ENCODE measurements around the gene RNF38. TPM values are rescaled to one million over a fixed set of nuclear protein-coding genes. Genes with fewer than 3 reads are reported as not detected.

Gene RNF38
- total RNA-seq, 1 experiment from 2014 or later = 18.1 TPM

DNA sequence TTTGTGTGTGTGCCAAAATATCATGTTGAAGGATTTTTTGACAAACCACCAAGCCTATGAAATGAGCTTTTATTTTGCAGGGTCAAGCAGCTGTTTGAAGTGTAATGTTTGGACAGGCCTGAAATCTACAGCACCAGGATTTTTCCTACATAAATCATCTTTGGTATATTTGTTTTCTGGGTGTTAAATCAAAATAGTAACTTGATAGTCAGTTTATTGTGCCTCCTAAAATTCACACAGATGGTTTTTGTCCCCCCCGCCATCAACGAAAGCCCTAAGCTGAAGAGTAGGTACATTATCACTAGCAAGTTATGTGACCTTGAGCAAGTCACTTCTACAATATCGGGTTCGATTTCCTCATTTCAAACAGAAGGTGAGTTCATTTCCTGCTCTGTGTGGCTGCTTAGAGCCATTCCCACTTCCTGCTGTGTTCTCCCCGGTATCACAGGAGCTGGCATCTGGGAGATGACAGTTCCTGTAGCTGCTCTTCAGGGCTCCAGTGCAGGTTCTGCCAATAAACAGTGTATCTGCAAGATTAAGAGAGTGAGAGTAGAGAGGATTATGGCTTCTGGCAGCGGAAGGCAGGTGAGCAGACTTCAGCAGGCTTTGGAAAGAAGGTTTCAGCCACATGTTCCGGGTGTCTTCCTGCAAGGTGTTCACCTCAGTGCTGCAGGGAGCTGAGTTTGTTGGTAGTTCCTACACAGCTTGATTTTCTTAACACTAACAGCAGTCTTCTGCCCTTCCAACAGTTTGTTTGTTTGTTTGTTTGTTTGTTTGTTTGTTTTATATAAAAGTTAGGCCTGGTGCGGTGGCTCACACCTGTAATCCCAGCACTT, 93.4 kb downstream of the RNF38 start:
- Histone ChIP-seq H2AFZ (ENCODE audit: low read depth, low read length, poor library complexity, severe bottlenecking) (no peak overlapping the region), H4K20me1 (ENCODE audit: insufficient read depth) (no peaks in the 10 kb centered on the region), H3K4me1 (ENCODE audit: control insufficient read depth in 1 of 2, insufficient read depth in 2 of 2, low read length in 2 of 2) (peaks cover 4 to 8% of the 10 kb centered on the region in 2 experiments; a peak in 3 of 4 replicates), H3K27ac (ENCODE audit: low read depth, low read length) (no peak overlapping the region), H3K4me3 (replicated peaks in 1 of 2; ENCODE audit: low read depth in 1 of 2, low read length in 2 of 2) (no peak overlapping the region), H3K9me3 (ENCODE audit: control insufficient read depth in 1 of 2, insufficient read depth in 1 of 2, low read depth in 1 of 2, low read length in 2 of 2) (no peaks in the 10 kb centered on the region), H3K4me2 (ENCODE audit: low read length) (no peak overlapping the region), H3K27me3 (ENCODE audit: insufficient read depth, low read length) (no peaks in the 10 kb centered on the region), H3K9ac (ENCODE audit: low read length) (no peak overlapping the region), H3K79me2 (ENCODE audit: insufficient read depth, low read length) (no peaks in the 10 kb centered on the region), H3K9me2 (ENCODE audit: insufficient read depth) (no peaks in the 10 kb centered on the region), H3K36me3 (ENCODE audit: control insufficient read depth in 1 of 2, insufficient read depth in 2 of 2, low read length in 2 of 2) (no peaks in the 10 kb centered on the region)
- ChIA-PET CTCF (interaction anchor here (1.6 kb wide), 1 partner anchor 22 kb away, joined by 7 read pairs; no protein-coding TSS in a partner anchor), RAD21 (ENCODE audit: low non-redundant PET in 1 of 2, low total read pairs in 2 of 2, uncharacterized antibody in 2 of 2, unreplicated experiment in 2 of 2) (no interaction called here), POLR2A (no interaction called here)
- BruUV-seq (replicated peaks) = no TSS peak
- no peak for ATAC-seq
- intact Hi-C loops (cut with micrococcal nuclease) = no loop called here
- TF ChIP-seq, protein P1, sequence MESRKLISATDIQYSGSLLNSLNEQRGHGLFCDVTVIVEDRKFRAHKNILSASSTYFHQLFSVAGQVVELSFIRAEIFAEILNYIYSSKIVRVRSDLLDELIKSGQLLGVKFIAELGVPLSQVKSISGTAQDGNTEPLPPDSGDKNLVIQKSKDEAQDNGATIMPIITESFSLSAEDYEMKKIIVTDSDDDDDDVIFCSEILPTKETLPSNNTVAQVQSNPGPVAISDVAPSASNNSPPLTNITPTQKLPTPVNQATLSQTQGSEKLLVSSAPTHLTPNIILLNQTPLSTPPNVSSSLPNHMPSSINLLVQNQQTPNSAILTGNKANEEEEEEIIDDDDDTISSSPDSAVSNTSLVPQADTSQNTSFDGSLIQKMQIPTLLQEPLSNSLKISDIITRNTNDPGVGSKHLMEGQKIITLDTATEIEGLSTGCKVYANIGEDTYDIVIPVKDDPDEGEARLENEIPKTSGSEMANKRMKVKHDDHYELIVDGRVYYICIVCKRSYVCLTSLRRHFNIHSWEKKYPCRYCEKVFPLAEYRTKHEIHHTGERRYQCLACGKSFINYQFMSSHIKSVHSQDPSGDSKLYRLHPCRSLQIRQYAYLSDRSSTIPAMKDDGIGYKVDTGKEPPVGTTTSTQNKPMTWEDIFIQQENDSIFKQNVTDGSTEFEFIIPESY (IDR thresholded peaks at IDR 0.05; ENCODE audit: extremely low read depth, insufficient replicate concordance, low read length) = no peak
- TF ChIP-seq SRF (IDR thresholded peaks at IDR 0.05; ENCODE audit: low read depth) (no peak), CEBPB (IDR thresholded peaks at IDR 0.05; ENCODE audit: low read depth) (no peak), JUND (IDR thresholded peaks at IDR 0.05) (no peak), SIN3A (IDR thresholded peaks at IDR 0.05; ENCODE audit: low read depth) (no peak), FOSL1 (IDR thresholded peaks at IDR 0.05; ENCODE audit: low read depth) (no peak), RAD21 (IDR thresholded peaks at IDR 0.05; ENCODE audit: low read depth) (no peak), ZNF274 (IDR thresholded peaks at IDR 0.05; ENCODE audit: low read depth, low read length) (no peak), EZH2 (IDR thresholded peaks at IDR 0.05) (no peak), POLR2AphosphoS5 (IDR thresholded peaks at IDR 0.05; ENCODE audit: low read depth, low read length) (no peak), EZH2phosphoT487 (IDR thresholded peaks at IDR 0.05; ENCODE audit: borderline replicate concordance) (no peak)
- TF ChIP-seq, protein P2, sequence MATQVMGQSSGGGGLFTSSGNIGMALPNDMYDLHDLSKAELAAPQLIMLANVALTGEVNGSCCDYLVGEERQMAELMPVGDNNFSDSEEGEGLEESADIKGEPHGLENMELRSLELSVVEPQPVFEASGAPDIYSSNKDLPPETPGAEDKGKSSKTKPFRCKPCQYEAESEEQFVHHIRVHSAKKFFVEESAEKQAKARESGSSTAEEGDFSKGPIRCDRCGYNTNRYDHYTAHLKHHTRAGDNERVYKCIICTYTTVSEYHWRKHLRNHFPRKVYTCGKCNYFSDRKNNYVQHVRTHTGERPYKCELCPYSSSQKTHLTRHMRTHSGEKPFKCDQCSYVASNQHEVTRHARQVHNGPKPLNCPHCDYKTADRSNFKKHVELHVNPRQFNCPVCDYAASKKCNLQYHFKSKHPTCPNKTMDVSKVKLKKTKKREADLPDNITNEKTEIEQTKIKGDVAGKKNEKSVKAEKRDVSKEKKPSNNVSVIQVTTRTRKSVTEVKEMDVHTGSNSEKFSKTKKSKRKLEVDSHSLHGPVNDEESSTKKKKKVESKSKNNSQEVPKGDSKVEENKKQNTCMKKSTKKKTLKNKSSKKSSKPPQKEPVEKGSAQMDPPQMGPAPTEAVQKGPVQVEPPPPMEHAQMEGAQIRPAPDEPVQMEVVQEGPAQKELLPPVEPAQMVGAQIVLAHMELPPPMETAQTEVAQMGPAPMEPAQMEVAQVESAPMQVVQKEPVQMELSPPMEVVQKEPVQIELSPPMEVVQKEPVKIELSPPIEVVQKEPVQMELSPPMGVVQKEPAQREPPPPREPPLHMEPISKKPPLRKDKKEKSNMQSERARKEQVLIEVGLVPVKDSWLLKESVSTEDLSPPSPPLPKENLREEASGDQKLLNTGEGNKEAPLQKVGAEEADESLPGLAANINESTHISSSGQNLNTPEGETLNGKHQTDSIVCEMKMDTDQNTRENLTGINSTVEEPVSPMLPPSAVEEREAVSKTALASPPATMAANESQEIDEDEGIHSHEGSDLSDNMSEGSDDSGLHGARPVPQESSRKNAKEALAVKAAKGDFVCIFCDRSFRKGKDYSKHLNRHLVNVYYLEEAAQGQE (IDR thresholded peaks at IDR 0.05; ENCODE audit: low read depth) = no peak
- TF ChIP-seq, protein P3, sequence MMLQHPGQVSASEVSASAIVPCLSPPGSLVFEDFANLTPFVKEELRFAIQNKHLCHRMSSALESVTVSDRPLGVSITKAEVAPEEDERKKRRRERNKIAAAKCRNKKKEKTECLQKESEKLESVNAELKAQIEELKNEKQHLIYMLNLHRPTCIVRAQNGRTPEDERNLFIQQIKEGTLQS (IDR thresholded peaks at IDR 0.05) = no peak
- TF ChIP-seq, protein P4, sequence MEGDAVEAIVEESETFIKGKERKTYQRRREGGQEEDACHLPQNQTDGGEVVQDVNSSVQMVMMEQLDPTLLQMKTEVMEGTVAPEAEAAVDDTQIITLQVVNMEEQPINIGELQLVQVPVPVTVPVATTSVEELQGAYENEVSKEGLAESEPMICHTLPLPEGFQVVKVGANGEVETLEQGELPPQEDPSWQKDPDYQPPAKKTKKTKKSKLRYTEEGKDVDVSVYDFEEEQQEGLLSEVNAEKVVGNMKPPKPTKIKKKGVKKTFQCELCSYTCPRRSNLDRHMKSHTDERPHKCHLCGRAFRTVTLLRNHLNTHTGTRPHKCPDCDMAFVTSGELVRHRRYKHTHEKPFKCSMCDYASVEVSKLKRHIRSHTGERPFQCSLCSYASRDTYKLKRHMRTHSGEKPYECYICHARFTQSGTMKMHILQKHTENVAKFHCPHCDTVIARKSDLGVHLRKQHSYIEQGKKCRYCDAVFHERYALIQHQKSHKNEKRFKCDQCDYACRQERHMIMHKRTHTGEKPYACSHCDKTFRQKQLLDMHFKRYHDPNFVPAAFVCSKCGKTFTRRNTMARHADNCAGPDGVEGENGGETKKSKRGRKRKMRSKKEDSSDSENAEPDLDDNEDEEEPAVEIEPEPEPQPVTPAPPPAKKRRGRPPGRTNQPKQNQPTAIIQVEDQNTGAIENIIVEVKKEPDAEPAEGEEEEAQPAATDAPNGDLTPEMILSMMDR (IDR thresholded peaks at IDR 0.05 in 2 of 3, conservative IDR thresholded peaks at IDR 0.05 in 1 of 3; ENCODE audit: borderline replicate concordance in 1 of 3, insufficient read depth in 1 of 3, low read depth in 2 of 3, low read length in 2 of 3) = no peak
- TF ChIP-seq, protein P5, sequence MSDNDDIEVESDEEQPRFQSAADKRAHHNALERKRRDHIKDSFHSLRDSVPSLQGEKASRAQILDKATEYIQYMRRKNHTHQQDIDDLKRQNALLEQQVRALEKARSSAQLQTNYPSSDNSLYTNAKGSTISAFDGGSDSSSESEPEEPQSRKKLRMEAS (IDR thresholded peaks at IDR 0.05) = no peak
- no peak for DNase-seq (ENCODE audit: low read depth, low spot score)
